Gastroesophageal sphincter (tissue), 4 donors: ENCODE measurements around the gene PPP1R14B. TPM values are rescaled to one million over a fixed set of nuclear protein-coding genes. Genes with fewer than 3 reads are reported as not detected.

Experiments used
- ATAC-seq: fragments of 150-250 bp; one replicate; pipeline ENCODE4 v1.9.1; 2016; ENCODE audit warnings: mild to moderate bottlenecking, moderate library complexity
- H3K27ac ChIP-seq, 4 donors: fragments of 200-600 bp; sonication (generic) in 3 of 4; 1 replicate in 3 of 4; 2 replicates in 1 of 4; pipeline ENCODE4 v1.5.1; 2016 to 2019
- H3K27me3 ChIP-seq: fragments of 200-600 bp; sonication (generic); one replicate; pipeline ENCODE4 v1.5.1; 2019
- H3K36me3 ChIP-seq, 2 donors: fragments of 200-600 bp; sonication (generic); one replicate each; pipeline ENCODE4 v1.5.1; 2019; ENCODE audit warnings: control low read depth in 1 of 2
- H3K4me1 ChIP-seq, 3 donors: fragments of 200-600 bp; sonication (generic); 1 replicate in 2 of 3; 2 replicates in 1 of 3; pipeline ENCODE4 v1.5.1; 2016 to 2019; ENCODE audit warnings: control low read depth in 2 of 3
- H3K4me3 ChIP-seq, 2 donors: fragments of 200-600 bp; sonication (generic); one replicate each; pipeline ENCODE4 v1.5.1; 2019; ENCODE audit warnings: mild to moderate bottlenecking in 1 of 2, moderate library complexity in 1 of 2
- H3K9me3 ChIP-seq, 3 donors: fragments of 200-600 bp; sonication (generic); one replicate each; pipeline ENCODE4 v1.5.1; 2017 to 2019; ENCODE audit warnings: control low read depth in 2 of 3
- EP300 ChIP-seq: sonication (generic); formaldehyde crosslinking; IDR thresholded peaks from one replicate; pipeline ENCODE4 v1.6.1; 2017; ENCODE audit warnings: antibody characterized with exemption, mild to moderate bottlenecking
- POLR2A ChIP-seq, 2 donors: fragments of 450-650 bp; IDR thresholded peaks; one replicate each; pipeline ENCODE4 v1.6.1; 2017; ENCODE audit warnings: antibody characterized with exemption in 2 of 2, mild to moderate bottlenecking in 2 of 2, moderate library complexity in 1 of 2
- POLR2AphosphoS5 ChIP-seq: sonication (generic); formaldehyde crosslinking; IDR thresholded peaks from one replicate; pipeline ENCODE4 v1.6.1; 2017; ENCODE audit warnings: antibody characterized with exemption
- WGBS, 2 donors: methylation state at CpG; one replicate each; pipeline ENCODE4 v1.1.5; 2018; ENCODE audit warnings: low coverage in 1 of 2; 5-methylcytosine and 5-hydroxymethylcytosine counted together
- total RNA-seq, 4 donors: library from RNA; depleted of rRNA; stranded (reverse); fragments of >200 nt; gene quantifications; one replicate each; pipeline ENCODE4 v1.1.0, GENCODE V29; 2016
- TF ChIP-seq, protein P1 (sequence below), 4 experiments: fragments of 200-600 bp in 2 of 4; fragments of 450-650 bp in 2 of 4; sonication (generic) in 1 of 4; IDR thresholded peaks; one replicate each; pipeline ENCODE4 v1.5.1; 2017 to 2019; ENCODE audit warnings: antibody characterized with exemption in 4 of 4, mild to moderate bottlenecking in 2 of 4, moderate library complexity in 2 of 4

Gene PPP1R14B
- total RNA-seq, 4 donors from 2014 or later, result 37.2 to 123 (median 70.9) TPM

DNA sequence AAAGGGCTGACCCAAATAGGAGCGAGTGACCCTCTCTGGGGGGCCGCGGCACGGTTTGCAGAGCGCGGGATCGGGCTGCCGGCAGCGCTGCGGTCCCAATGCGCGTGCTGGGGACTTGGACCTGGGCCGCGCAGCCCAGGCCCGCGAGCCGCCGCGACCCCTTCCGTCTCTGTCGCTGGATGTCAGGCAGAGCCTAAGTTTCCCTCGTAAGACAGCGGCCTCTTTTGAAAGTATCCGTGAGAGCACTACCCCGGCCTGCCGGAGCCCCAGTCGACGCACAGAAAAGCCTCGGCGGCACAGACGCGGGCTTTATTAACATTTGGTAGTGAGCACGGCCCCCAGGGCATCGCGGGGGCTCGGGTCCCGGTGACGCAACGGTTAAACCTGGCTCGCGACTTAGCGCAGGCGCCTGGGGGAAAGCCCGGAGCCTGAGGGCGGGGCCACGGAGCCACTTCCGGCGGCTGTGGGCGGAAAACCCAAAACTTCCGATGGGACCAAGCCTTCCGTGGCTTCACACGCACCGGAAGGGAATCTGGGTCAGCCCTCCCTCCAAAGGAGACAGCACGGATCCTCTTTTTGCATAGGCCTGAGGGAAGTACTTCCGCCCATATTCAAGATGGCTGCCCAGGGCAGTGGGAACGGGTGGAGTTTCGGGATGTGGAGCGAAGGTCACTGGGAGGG, 22.9 kb upstream of the PPP1R14B start:
- H3K4me1 ChIP-seq, result peaks cover 0 to 38% (median 19%) of the 10 kb centered on the region in 3 donors
- ATAC-seq, result peak; percentile 92
- H3K27me3 ChIP-seq, result no peaks in the 10 kb centered on the region
- 7% methylated on average over 3 of the region's 58 CpGs; no CpG with 5 or more reads in 1 of the 2 donors for WGBS, 2 donors
- H3K9me3 ChIP-seq, result no peaks in the 10 kb centered on the region
- H3K4me3 ChIP-seq, result peak overlapping the region; percentile 70 to 96
- TF ChIP-seq, protein P1, sequence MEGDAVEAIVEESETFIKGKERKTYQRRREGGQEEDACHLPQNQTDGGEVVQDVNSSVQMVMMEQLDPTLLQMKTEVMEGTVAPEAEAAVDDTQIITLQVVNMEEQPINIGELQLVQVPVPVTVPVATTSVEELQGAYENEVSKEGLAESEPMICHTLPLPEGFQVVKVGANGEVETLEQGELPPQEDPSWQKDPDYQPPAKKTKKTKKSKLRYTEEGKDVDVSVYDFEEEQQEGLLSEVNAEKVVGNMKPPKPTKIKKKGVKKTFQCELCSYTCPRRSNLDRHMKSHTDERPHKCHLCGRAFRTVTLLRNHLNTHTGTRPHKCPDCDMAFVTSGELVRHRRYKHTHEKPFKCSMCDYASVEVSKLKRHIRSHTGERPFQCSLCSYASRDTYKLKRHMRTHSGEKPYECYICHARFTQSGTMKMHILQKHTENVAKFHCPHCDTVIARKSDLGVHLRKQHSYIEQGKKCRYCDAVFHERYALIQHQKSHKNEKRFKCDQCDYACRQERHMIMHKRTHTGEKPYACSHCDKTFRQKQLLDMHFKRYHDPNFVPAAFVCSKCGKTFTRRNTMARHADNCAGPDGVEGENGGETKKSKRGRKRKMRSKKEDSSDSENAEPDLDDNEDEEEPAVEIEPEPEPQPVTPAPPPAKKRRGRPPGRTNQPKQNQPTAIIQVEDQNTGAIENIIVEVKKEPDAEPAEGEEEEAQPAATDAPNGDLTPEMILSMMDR (IDR thresholded peaks at IDR 0.05), result peak in 3 of 4 experiments; percentile 7 to 37 (median 14)
- TF ChIP-seq EP300 (no peak), POLR2AphosphoS5 (peak; percentile 91), POLR2A (IDR thresholded peaks at IDR 0.05) (peak; percentile 48 to 49)
- H3K27ac ChIP-seq, result peak overlapping the region; percentile 91 to 97 (median 94)
- H3K36me3 ChIP-seq, result peaks cover 0 to 27% of the 10 kb centered on the region in 2 donors

DNA sequence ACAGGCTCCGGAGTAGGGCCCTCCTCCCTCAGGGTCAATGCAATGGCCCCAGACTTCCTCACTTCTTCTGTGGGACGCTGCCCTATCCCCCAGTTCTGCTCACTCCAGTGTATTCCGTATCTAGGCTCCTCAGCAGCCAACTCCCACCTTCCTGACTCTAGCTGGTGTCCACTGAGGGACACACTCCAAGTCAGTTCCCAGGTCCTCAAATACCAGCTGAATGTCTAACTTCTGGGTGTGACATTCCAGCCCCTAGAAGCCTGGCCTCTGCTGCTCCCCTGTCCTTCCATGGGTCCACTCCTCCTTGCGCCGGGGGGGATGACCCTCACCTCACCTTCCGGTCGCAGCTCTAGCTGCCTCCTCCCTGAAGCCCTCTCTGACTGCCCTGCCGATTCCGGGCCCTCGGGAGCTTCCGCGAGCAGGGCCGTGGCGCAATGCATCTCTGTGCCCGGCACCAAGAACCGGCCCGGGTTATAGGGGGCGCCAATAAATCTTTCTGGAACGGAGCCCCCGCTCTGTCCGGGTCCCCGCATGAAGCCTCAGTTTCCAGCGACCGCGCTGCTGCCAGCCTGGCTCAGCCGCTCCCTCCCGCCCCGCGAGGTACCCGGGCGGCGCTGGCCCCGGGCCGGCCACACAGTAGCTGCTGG, 22.3 kb upstream of the PPP1R14B start:
- Histone ChIP-seq H3K27me3 (no peaks in the 10 kb centered on the region), H3K4me3 (peak overlapping the region; percentile 70 to 81), H3K9me3 (no peaks in the 10 kb centered on the region), H3K27ac (peak overlapping the region; percentile 82 to 97 (median 92)), H3K4me1 (peaks cover 0 to 38% (median 19%) of the 10 kb centered on the region in 3 donors), H3K36me3 (peaks cover 0 to 34% of the 10 kb centered on the region in 2 donors)
- WGBS, 2 donors, result 0% methylated on average over 16 of the region's 34 CpGs; no CpG with 5 or more reads in 1 of the 2 donors
- TF ChIP-seq EP300 (no peak), POLR2AphosphoS5 (no peak), POLR2A (IDR thresholded peaks at IDR 0.05) (no peak)
- TF ChIP-seq, protein P1 (IDR thresholded peaks at IDR 0.05), result no peak
- ATAC-seq, result peak; percentile 25

DNA sequence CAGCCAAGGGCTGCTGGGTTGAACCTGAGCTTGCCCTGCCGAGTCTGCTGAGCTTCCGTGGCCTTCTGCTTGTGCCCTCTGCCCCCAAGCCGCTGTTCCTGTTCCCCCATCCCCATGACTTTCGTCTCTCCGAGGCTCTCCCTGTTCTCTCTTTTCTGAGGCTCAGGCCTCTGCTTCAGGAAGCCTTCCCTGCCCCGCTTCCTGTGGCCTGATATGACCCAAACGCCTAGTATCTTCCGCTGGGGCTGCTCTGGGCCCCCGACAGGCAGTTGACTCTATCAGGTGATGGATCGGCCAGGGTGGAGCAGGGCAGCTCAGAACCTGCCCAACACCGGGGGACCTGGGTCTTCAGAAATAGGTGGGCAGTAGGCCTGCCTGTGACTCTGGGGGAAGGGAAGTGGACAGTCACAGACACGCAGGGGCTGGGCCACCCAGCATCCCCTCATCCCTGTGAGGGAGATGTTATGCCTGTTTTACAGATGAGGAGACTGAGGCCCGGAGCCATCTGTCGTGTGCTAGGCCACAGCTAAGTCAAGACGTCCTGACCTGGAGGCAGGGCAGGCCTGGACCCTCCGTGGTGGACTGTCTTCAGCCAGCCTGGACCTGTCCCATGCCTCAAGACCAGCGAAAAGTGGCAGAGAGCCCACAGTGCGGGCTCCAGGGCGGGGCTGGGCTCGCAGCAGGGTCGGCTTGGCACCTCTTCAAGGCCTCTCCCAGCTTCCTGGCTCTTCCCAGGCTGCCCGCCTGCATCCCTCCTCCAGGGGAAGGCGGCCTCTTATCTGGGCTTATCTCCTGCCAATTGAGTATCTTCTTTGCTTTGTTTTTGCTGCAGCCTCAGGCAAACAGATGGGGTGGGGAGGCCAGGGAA, 21.5 kb upstream of the PPP1R14B start:
- Histone ChIP-seq H3K36me3 (peaks cover 0 to 42% of the 10 kb centered on the region in 2 donors), H3K4me3 (peak overlapping the region; percentile 70 to 81), H3K9me3 (no peaks in the 10 kb centered on the region), H3K27ac (peak overlapping the region; percentile 82 to 97 (median 92)), H3K4me1 (peaks cover 0 to 38% (median 19%) of the 10 kb centered on the region in 3 donors), H3K27me3 (no peaks in the 10 kb centered on the region)
- TF ChIP-seq, protein P1 (IDR thresholded peaks at IDR 0.05), result no peak
- no peak for TF ChIP-seq POLR2A (IDR thresholded peaks at IDR 0.05)
- ATAC-seq, result no peak
- 35% methylated on average over 5 of the region's 23 CpGs; no CpG with 5 or more reads in 1 of the 2 donors for WGBS, 2 donors

DNA sequence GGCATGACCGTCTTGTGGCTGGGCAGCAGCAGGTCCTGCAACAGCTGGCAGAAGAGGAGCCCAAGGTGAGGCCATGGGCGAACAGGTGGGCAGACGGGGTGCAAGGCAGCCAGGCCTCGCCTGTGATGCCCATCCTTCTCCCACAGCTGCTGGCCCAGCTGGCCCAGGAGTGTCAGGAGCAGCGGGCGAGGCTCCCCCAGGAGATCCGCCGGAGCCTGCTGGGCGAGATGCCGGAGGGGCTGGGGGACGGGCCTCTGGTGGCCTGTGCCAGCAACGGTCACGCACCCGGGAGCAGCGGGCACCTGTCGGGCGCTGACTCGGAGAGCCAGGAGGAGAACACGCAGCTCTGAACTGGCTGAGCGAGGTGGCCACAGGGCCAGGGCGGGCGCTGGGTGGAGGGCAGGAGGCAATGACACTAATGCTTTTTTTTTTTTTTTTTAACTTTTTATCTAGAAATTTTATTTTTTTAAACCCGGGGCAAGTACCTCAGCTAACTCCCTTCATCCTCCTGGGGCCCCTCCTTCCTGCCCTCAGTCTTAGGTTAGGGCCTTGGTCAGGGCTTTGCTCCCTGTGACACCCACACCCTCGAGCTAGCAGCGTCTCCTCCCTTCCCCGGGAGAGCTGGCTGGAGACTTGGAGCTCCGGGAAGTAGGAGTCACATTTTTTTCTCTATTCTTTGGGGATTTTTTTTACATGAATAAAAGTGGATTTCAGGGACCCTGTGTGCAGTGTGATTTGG, 20.6 kb upstream of the PPP1R14B start:
- Histone ChIP-seq H3K4me1 (peaks cover 0 to 33% (median 19%) of the 10 kb centered on the region in 3 donors), H3K4me3 (no peak overlapping the region), H3K9me3 (no peaks in the 10 kb centered on the region), H3K27ac (peak overlapping the region in 3 of 4 donors; percentile 91 to 97 (median 93)), H3K36me3 (peaks cover 0 to 50% of the 10 kb centered on the region in 2 donors), H3K27me3 (no peaks in the 10 kb centered on the region)
- no peak for ATAC-seq
- TF ChIP-seq POLR2A (IDR thresholded peaks at IDR 0.05), result no peak
- no peak for TF ChIP-seq POLR2AphosphoS5
- no peak for TF ChIP-seq EP300
- TF ChIP-seq, protein P1 (IDR thresholded peaks at IDR 0.05), result no peak
- WGBS, 2 donors, result 70 to 74% methylated on average over 7 to 12 of the region's 27 CpGs
